OCI-LY1 (cell line): Measurements from ENCODE around the gene TRIOBP.
A peak's percentile ranks its signal among the peaks of the same experiment; 100 is the strongest.

Source experiments
- H2AFZ ChIP-seq: fragments of 200-600 bp; sonication (generic), shearing (Covaris generic); 2 replicates; pipeline ENCODE4 v1.6.0; 2014; ENCODE audit warnings: antibody characterized with exemption, mild to moderate bottlenecking, low read length
- H3F3A ChIP-seq: fragments of 200-600 bp; sonication (generic), shearing (Covaris generic); 2 replicates; pipeline ENCODE4 v1.6.0; 2014; ENCODE audit warnings: mild to moderate bottlenecking, antibody characterized with exemption, low read length, moderate library complexity; ENCODE audit not compliant: insufficient read depth
- H3K27ac ChIP-seq: fragments of 200-600 bp; sonication (generic); 2 replicates; pipeline ENCODE4 v1.5.1; 2014; ENCODE audit warnings: low read length, mixed run types, mild to moderate bottlenecking, low read depth; ENCODE audit not compliant: poor library complexity, severe bottlenecking
- H3K27me3 ChIP-seq: fragments of 200-600 bp; sonication (generic); 2 replicates; pipeline ENCODE4 v1.6.0; 2014; ENCODE audit warnings: antibody characterized with exemption, mild to moderate bottlenecking, low read length, moderate library complexity; ENCODE audit not compliant: insufficient read depth
- H3K36me3 ChIP-seq: fragments of 200-600 bp; sonication (generic); 2 replicates; pipeline ENCODE4 v1.6.1; 2014; ENCODE audit warnings: mild to moderate bottlenecking, antibody characterized with exemption, low read length, moderate library complexity, mixed read lengths; ENCODE audit not compliant: insufficient read depth
- H3K4me1 ChIP-seq: fragments of 200-600 bp; sonication (generic); 2 replicates; pipeline ENCODE4 v1.5.1; 2014; ENCODE audit warnings: mild to moderate bottlenecking, low read length, moderate library complexity; ENCODE audit not compliant: insufficient read depth, severe bottlenecking
- H3K4me2 ChIP-seq: fragments of 200-600 bp; sonication (generic), shearing (Covaris generic); 2 replicates; pipeline ENCODE4 v1.6.1; 2014; ENCODE audit warnings: low read length
- H3K4me3 ChIP-seq: fragments of 200-600 bp; sonication (generic); 2 replicates; pipeline ENCODE4 v1.5.1; 2014; ENCODE audit warnings: low read length, low read depth, mild to moderate bottlenecking, mixed read lengths; ENCODE audit not compliant: poor library complexity, severe bottlenecking
- H3K79me2 ChIP-seq: fragments of 200-600 bp; shearing (Covaris generic); 2 replicates; pipeline ENCODE4 v1.6.1; 2016; ENCODE audit warnings: mixed run types, low read length, mixed read lengths; ENCODE audit not compliant: insufficient read depth
- H3K9ac ChIP-seq: fragments of 200-600 bp; sonication (generic), shearing (Covaris generic); 2 replicates; pipeline ENCODE4 v1.6.1; 2014; ENCODE audit warnings: mild to moderate bottlenecking, low read length, mixed read lengths
- H3K9me2 ChIP-seq: fragments of 200-600 bp; sonication (generic), shearing (Covaris generic); 2 replicates; pipeline ENCODE4 v1.6.1; 2014; ENCODE audit warnings: low read depth, mild to moderate bottlenecking, low read length, mixed read lengths
- H3K9me3 ChIP-seq: fragments of 200-600 bp; shearing (Covaris generic); 2 replicates; pipeline ENCODE4 v1.6.1; 2014; ENCODE audit warnings: low read length, mixed read lengths
- H4K20me1 ChIP-seq: fragments of 200-600 bp; sonication (generic), shearing (Covaris generic); 2 replicates; pipeline ENCODE4 v1.6.0; 2016; ENCODE audit warnings: mild to moderate bottlenecking, low read length; ENCODE audit not compliant: insufficient read depth
- EZH2 ChIP-seq: fragments of 200-600 bp; sonication (generic), shearing (Covaris generic); IDR thresholded peaks from 2 replicates; pipeline ENCODE4 v1.8.0; 2017; ENCODE audit warnings: borderline replicate concordance, mixed run types, mild to moderate bottlenecking, antibody characterized with exemption, low read length, moderate library complexity, mixed read lengths
- TF ChIP-seq, protein P1 (sequence below): fragments of 200-600 bp; sonication (generic), shearing (Covaris generic); IDR thresholded peaks from 2 replicates; pipeline ENCODE4 v1.5.1; 2017; ENCODE audit warnings: mild to moderate bottlenecking, antibody characterized with exemption, low read length, moderate library complexity, mixed read lengths

The TRIOBP gene

DNA sequence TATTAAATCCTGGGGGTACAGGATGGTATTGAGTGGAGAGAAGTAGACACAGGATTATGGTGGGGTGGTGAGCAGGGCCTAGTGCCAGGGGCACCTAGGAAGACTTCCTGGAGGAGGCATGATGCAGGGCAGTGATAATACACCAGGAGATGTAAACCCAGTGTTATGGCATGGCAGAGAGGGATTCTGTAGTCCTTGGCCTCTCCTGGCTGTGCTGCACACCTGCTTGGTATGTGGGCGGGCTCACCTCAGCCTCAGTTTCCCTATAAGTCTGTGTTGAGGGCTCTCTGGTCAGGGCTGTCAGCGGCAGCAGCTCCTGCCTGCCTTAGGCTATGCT, 36.2 kb upstream of the TRIOBP start:
- TF ChIP-seq, protein P1, sequence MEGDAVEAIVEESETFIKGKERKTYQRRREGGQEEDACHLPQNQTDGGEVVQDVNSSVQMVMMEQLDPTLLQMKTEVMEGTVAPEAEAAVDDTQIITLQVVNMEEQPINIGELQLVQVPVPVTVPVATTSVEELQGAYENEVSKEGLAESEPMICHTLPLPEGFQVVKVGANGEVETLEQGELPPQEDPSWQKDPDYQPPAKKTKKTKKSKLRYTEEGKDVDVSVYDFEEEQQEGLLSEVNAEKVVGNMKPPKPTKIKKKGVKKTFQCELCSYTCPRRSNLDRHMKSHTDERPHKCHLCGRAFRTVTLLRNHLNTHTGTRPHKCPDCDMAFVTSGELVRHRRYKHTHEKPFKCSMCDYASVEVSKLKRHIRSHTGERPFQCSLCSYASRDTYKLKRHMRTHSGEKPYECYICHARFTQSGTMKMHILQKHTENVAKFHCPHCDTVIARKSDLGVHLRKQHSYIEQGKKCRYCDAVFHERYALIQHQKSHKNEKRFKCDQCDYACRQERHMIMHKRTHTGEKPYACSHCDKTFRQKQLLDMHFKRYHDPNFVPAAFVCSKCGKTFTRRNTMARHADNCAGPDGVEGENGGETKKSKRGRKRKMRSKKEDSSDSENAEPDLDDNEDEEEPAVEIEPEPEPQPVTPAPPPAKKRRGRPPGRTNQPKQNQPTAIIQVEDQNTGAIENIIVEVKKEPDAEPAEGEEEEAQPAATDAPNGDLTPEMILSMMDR: no peak
- no peak for TF ChIP-seq EZH2
- H3K27me3 ChIP-seq: no peaks in the 10 kb centered on the region
- H3K9ac ChIP-seq: peak overlapping the region; percentile 87
- H3K9me3 ChIP-seq: no peaks in the 10 kb centered on the region
- peak overlapping the region; percentile 82 for H3K4me3 ChIP-seq
- H3K36me3 ChIP-seq: peaks cover 47% of the 10 kb centered on the region
- H2AFZ ChIP-seq: no peak overlapping the region
- H3K9me2 ChIP-seq: no peaks in the 10 kb centered on the region
- H3K4me2 ChIP-seq: peak overlapping the region; percentile 89
- peak overlapping the region; percentile 84 for H3K27ac ChIP-seq
- H3K79me2 ChIP-seq: peaks cover 53% of the 10 kb centered on the region
- H3K4me1 ChIP-seq: peaks cover 46% of the 10 kb centered on the region
- no peaks in the 10 kb centered on the region for H4K20me1 ChIP-seq
- no peaks in the 10 kb centered on the region for H3F3A ChIP-seq

DNA sequence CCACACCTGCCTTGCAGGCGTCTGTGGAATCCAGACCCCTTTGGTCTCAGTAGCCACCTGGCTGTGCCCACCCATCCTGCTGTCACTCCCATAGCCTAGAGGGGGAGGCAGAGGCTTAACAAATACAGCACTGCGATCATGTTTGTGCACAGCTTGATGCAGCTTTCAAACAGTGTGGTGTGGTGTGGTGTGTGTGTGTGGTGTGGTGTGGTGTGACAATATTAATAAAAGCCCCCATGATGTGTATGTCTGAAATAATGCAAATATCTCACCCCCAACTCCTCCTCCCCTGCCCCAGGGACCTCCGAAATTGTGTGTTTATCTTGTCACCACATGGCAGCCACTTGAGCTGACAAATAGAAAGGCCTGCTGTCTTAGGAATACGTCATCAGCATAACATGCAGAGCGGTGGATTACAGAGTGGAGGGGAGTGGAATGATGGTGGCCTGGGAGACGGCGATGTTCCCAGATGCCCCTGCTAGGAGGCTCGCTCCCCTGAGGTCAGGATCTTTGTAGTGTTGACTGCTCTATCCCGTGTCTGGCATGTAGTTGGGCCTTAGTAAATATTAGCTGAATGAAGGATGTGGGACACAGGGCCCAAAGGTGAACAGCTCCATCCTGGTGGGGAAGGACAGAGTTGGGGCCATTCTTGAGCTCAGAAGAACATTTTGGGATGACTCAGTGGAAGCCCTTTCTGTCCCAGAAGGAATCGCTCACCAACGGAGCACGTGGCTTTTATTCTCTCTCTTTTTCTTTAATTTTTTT, 35.5 kb upstream of the TRIOBP start:
- peak overlapping the region; percentile 89 for H3K4me2 ChIP-seq
- no peak overlapping the region for H2AFZ ChIP-seq
- H3K27me3 ChIP-seq: no peaks in the 10 kb centered on the region
- no peaks in the 10 kb centered on the region for H3F3A ChIP-seq
- no peaks in the 10 kb centered on the region for H3K9me3 ChIP-seq
- peaks cover 53% of the 10 kb centered on the region for H3K79me2 ChIP-seq
- no peaks in the 10 kb centered on the region for H4K20me1 ChIP-seq
- H3K9me2 ChIP-seq: no peaks in the 10 kb centered on the region
- H3K4me3 ChIP-seq: peak overlapping the region; percentile 82
- peak overlapping the region; percentile 87; the same call in 1 of the 2 replicates for H3K9ac ChIP-seq
- peak overlapping the region; percentile 84 for H3K27ac ChIP-seq
- TF ChIP-seq, protein P1: peak; percentile 67
- TF ChIP-seq EZH2: no peak
- peaks cover 54% of the 10 kb centered on the region for H3K36me3 ChIP-seq
- peaks cover 46% of the 10 kb centered on the region for H3K4me1 ChIP-seq

DNA sequence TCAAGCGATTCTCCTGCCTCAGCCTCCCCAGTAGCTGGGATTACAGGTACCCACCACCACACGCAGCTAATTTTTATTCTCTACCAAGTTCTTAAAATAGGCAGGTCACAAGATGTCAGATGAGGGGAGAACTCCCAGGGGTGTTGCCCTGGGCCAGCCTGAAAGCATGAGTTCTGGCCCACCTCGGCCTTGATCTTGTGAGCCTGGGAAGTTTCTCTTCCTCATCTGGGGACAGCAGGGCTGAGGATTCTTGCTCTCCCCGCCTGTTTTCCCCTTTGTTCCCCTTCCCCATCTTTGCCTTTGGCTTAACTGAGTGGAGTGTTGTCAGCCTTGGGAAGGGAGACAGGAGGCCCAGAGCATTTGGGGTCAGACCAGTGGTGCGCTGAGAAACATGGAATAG, 34.8 kb upstream of the TRIOBP start:
- peaks cover 53% of the 10 kb centered on the region for H3K79me2 ChIP-seq
- peaks cover 46% of the 10 kb centered on the region for H3K4me1 ChIP-seq
- H3K27me3 ChIP-seq: no peaks in the 10 kb centered on the region
- peak overlapping the region; percentile 12 for H3K4me3 ChIP-seq
- H3K9me2 ChIP-seq: no peaks in the 10 kb centered on the region
- TF ChIP-seq, protein P1: no peak
- no peak for TF ChIP-seq EZH2
- peak overlapping the region; percentile 8; the same call in 1 of the 2 replicates for H3K9ac ChIP-seq
- H2AFZ ChIP-seq: no peak overlapping the region
- H3F3A ChIP-seq: no peaks in the 10 kb centered on the region
- H3K27ac ChIP-seq: peak overlapping the region; percentile 84
- H3K36me3 ChIP-seq: peaks cover 61% of the 10 kb centered on the region
- H3K4me2 ChIP-seq: peak overlapping the region; percentile 31; the same call in 1 of the 2 replicates
- no peaks in the 10 kb centered on the region for H4K20me1 ChIP-seq
- no peaks in the 10 kb centered on the region for H3K9me3 ChIP-seq
